Left cardiac atrium (tissue), 4 donors: ENCODE results near the gene S100A1. TPM values are rescaled to one million over a fixed set of nuclear protein-coding genes. Genes with fewer than 3 reads are reported as not detected.
"Not testable (repeated sequence)": the region's sequence is repeated elsewhere in the genome, so short reads cannot be mapped to it uniquely, and the experiment has no call there.

Experiments
- ATAC-seq, 2 donors: fragments of 200-7000 bp; cut with Tn5 transposase; one replicate each; pipeline ENCODE4 v1.9.1; 2020; ENCODE audit warnings: mild to moderate bottlenecking in 2 of 2, moderate library complexity in 2 of 2
- DNase-seq: peaks from one replicate; pipeline ENCODE4 v3.0.0-alpha.2; 2020
- intact Hi-C, 2 donors: fragments of 100-400 bp; cut with DNase I; formaldehyde crosslinking; loops; one replicate each; pipeline versions ENCODE4 v1.14.1 to v1.15.1; 2022 to 2023
- total RNA-seq, 2 donors: library from RNA; stranded (reverse); fragmentation: NEBNext Ultra II Directional; extraction: Animal tissue kit (Norgen Biotek cat#: 25700); gene quantifications; one replicate each; pipeline ENCODE4 v1.2.1, GENCODE V29; 2021
- donor health status: DM: no; HTN: yes; CAD: no.
- donor health status: DM: no; HTN: yes; CAD: no; lungs with severe emphysema.
- donor health status: DM: yes; HTN: yes; CAD: no.
- donor health status: Dilated cardiomyopathy.

The S100A1 gene
- total RNA-seq, 2 donors from 2014 or later = 1,254 to 1,508 TPM

DNA sequence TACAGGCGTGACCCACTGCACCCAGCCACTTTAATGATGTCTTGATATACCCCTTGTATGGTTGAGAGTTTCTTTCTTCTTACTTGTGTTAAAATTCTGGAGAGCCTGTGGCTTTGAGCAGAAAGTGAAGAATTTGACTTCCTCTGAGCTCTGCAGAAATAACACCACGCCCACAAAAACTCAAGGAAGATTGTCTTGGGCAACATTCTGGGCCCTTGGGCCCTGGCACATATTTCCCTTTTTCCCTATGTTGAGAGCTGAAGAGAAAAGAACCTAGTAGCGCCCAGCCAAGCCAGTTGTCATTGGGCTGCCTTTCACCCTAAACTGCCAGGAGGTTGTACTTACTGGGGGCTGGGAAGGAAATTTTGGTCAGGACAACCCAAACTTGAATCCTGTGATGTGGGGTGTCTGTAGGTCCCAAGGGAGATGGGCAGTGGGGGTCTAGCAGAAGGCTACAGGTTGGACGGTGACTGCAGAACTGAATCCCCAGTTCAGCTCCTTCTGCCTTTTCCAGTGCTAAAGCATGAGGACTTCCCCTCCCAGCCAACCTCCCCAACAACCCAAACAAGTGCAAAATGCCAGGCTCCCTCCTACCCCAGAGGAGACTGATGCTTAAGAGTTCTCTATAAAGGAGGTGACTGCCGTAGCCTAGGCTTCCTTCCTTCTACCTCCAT is 18.6 kb downstream of the S100A1 start:
- ATAC-seq (peak in 1 of 2 donors; percentile 3), DNase-seq (no peak)
- intact Hi-C loops = no loop called here

DNA sequence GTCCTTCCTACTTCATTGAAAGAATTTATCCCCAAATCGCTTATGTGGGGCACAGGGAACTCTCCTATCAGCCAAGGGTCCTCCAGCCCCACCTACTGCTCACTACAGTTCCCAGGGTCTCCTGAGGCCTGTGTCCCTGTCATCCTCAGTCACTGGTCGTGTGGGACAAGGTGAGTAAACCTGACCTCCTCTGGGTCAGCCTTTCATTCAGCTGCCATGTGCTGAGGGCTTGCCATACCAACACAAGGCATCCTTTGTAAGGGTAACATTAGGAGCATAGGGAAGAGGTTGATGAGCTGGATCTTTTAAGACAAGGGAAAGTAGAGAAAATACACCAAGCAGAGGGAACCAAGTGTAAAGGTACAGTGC is 19.1 kb downstream of the S100A1 start:
- ATAC-seq = peak in 1 of 2 donors; percentile 7
- DNase-seq = no peak
- intact Hi-C loops = no loop called here

DNA sequence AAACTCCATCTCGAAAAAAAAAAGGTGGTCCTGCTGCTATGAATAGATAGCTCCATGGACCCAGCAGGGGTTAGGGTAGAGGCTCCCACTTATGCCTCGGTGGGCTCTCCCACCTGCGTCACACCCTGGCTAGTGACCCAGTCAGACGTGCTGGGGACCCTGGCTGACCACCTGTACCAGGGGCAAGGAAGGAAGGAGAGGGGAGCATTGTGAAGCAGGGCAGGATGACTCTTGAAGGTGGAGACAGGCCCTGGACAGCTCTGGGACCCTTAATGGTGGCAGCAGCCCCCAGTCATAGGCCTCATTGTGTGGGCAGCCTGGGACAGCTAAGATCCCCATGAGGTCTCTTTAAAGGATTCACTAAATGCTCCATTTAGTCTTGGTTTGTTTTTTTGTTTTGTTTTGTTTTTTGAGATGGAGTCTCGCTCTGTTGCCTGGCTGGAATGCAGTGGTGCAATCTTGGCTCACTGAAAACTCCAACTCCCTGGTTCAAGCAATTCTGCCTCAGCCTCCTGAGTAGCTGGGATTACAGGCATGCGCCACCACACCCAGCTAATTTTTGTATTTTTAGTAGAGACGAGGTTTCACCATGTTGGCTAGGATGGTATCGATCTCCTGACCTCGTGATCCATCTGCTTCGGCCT is 19.9 kb downstream of the S100A1 start:
- intact Hi-C loops = no loop called here
- DNase-seq (no peak), ATAC-seq (peak in 1 of 2 donors; percentile 3)

GRCh38 chr1:153649137-153649862 is 21.1 kb downstream of the S100A1 start:
- intact Hi-C loops = no loop called here
- DNase-seq = no peak

GRCh38 chr1:153649863-153650235 is 21.6 kb downstream of the S100A1 start:
- DNase-seq = no peak
- ATAC-seq = peak; percentile 58 to 75
- intact Hi-C loops = no loop called here

More at GRCh38 chr1:153649137-153649862, 21.1 kb downstream of the S100A1 start:
- ATAC-seq = peak in 1 of 2 donors; percentile 2

- ATAC-seq (no peak), DNase-seq (no peak)
- intact Hi-C loops = no loop called here
These were observed 23.5 kb downstream of the S100A1 start for GRCh38 chr1:153651771-153652170.

GRCh38 chr1:153652805-153653500 is 24.7 kb downstream of the S100A1 start:
- ATAC-seq (peak in 1 of 2 donors; percentile 36), DNase-seq (no peak)
- intact Hi-C loops = no loop called here

DNA sequence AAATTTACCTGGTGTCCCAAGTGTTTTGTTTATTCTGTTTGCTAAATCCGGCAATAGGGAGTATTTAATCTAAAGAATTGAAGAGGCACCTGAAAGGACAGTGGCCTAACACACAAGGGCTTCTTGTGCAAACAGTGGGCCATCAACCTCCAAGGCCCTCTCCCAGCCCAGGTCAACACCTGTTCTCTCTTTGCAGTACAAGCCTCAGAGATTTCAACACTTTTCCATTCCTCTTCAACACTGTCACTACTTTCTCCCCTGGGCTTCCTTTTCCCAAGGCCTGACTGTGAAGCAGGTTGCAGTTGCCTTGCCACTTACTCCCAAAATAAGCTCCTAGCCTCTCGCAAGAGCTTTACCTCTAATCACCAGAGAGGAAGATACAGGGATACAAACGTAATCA is 27.1 kb downstream of the S100A1 start:
- intact Hi-C loops = no loop called here
- ATAC-seq (no peak), DNase-seq (no peak)

- intact Hi-C loops = no loop called here
- peak; percentile 94 for DNase-seq
- peak; percentile 98 for ATAC-seq
These were observed 30.4 kb downstream of the S100A1 start, which contains the start of gene SNAPIN for GRCh38 chr1:153658400-153659174. Gene SNAPIN (plus strand): TSS chr1:153658703. CDS start chr1:153658744, 41 bp downstream.

DNA sequence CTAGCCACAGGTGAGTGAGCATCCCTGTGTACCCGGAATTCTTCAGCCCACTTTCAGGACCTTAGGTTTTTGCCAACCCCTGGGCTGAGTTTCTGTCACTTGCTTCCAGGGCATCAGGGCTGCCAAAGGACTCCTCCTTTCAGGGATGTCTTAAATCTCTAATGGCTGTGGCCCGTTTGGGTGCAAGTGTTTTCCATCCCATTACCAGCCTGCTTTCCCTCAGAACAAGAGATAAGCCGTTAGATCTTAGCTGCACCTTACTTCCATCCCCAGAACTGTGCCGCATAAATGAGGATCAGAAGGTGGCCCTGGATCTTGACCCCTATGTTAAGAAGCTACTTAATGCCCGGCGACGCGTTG is 30.9 kb downstream of the S100A1 start:
- no peak for ATAC-seq

DNA sequence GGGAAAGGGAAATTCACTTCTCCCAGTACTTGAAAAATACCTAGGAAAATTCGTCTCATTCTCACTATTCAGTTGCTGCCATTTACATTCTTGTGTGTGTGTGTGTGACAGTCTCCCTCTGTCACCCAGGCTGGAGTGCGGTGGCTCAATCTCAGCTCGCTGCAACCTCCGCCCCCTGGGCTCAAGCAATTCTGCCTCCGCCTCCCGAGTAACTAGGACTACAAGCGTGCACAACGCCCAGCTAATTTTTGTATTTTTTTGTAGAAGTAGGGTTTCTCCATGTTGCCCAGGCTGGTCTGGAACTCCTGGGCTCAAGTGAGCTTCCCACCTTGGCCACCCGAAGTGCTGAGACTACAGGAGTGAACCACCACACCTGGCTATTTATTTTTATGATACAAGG is 31.4 kb downstream of the S100A1 start:
- intact Hi-C loops = loop anchor here in 1 of 2 donors (10.0 kb wide), 1 partner anchor 85 kb away; no protein-coding TSS in a partner anchor
- DNase-seq (no peak), ATAC-seq (no peak)

More for the DNA sequence above, 30.9 kb downstream of the S100A1 start:
- DNase-seq = no peak
- intact Hi-C loops = no loop called here

DNA sequence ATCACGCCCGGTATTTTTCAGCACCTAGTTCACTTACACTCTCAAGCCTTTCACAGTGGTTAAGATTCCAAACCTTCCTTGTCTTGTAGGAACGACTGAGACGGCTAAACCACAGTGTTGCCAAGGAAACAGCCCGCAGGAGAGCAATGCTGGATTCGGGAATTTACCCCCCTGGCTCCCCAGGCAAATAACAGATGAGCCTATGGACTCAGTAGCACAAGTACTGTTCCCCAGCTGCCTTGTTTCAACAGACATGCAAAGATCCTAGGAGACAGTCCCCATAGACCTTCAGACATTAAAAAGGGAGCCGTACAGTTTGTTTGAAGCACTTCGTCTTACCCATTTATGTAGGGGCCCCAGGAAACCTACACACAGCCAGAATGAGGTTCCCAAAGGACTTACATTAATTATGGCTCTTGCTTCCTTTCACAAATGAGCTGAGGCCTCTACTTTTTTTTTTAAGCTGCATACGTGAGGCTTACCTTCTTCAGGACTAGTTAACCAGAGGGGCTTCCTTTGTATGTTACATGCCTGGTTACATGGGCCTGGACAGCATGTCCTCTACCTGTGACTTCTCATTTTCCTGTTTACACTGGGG is 33.0 kb downstream of the S100A1 start:
- ATAC-seq (no peak), DNase-seq (no peak)
- intact Hi-C loops = loop anchor here in 1 of 2 donors (10.0 kb wide), 1 partner anchor 86 kb away; no protein-coding TSS in a partner anchor

GRCh38 chr1:153662269-153662668 is 34.0 kb downstream of the S100A1 start:
- ATAC-seq (no peak), DNase-seq (no peak)
- intact Hi-C loops = loop anchor here in 1 of 2 donors (10.0 kb wide), 1 partner anchor 87 kb away; no protein-coding TSS in a partner anchor

- DNase-seq (no peak), ATAC-seq (no peak)
- intact Hi-C loops = loop anchor here in 1 of 2 donors (10.0 kb wide), 1 partner anchor 88 kb away; no protein-coding TSS in a partner anchor
These were observed 35.0 kb downstream of the S100A1 start for GRCh38 chr1:153663211-153663610.

DNA sequence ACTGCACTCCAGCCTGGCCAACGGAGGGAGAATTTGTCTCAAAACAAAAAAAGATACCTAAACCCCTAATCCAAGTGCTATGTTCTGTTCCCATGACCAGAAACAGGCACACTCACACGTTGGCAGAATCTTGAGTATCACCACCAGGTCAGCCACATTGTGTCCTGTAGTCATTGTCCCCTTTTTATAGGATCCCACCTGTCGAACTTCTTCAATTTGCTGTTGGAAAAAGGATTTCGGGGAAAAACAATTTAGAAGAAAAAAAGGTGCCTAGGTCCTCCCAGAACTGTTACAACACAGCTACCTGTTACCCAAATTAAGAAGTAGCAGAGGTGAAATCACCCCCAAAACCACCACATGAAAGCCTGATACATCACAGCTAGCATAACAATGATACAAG is 39.2 kb downstream of the S100A1 start:
- DNase-seq = no peak
- ATAC-seq = no peak
- intact Hi-C loops = loop anchor here in 1 of 2 donors (10.0 kb wide), 1 partner anchor 93 kb away; no protein-coding TSS in a partner anchor

DNA sequence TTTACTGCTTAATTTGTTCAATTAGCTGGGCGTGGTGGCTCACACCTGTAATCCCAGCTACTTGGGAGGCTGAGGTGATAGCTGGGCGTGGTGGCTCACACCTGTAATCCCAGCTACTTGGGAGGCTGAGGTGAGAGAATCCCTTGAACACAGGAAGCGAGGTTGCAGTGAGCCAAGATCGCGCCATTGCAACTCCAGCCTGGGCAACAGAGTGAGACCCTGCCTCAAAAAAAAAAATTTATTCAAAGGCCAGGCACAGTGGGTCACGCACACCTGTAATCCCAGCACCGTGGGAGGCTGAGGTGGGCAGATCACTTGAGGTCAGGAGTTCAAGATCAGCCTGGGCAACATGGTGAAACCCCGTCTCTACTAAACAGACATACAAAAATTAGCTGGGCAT is 40.4 kb downstream of the S100A1 start:
- DNase-seq, ATAC-seq: not testable (repeated sequence)
- intact Hi-C loops = loop anchor here in 1 of 2 donors (10.0 kb wide), 1 partner anchor 94 kb away; no protein-coding TSS in a partner anchor

DNA sequence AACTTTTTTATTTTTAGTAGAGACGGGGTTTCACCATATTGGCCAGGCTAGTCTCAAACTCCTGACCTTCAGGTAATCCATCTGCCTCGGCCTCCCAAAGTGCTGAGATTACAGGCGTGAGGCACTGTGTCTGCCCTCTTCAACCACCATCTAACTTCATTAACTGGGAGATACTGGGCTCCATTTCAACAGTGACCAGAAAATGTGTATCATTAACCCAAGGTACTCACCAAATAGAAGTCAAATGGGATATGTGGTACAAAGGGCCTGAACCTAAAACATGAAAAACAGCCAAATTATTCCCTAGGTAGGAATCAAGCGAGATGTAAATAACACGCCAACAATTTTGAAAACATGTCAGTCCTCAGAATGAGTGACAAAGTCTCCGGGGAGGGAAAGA is 41.4 kb downstream of the S100A1 start:
- DNase-seq = no peak
- no peak for ATAC-seq
- intact Hi-C loops = loop anchor here (10.0 kb wide), 2 partner anchors 95 to 315 kb away; partner anchors contain the start of gene RAB13 (in 1 of the 2)
